HepG2 (cell line): ENCODE results near the gene FBXO24. TPM values are rescaled to one million over a fixed set of nuclear protein-coding genes. Genes with fewer than 3 reads are reported as not detected.
A peak's percentile ranks its signal among the peaks of the same experiment; 100 is the strongest.

Source experiments
- ASH2L ChIP-seq: fragments of 300-600, 200-600 bp; sonication (generic); IDR thresholded peaks from 2 replicates; pipeline ENCODE4 v1.7.0; 2017; ENCODE audit warnings: low read depth, mild to moderate bottlenecking, moderate library complexity, mixed read lengths, low read length; ENCODE audit not compliant: insufficient read length
- BATF2 ChIP-seq: sonication (generic); formaldehyde crosslinking; IDR thresholded peaks from 2 replicates; pipeline ENCODE4 v1.8.0; 2022; ENCODE audit warnings: mild to moderate bottlenecking, missing genetic modification reagents, moderate library complexity
- DR1 ChIP-seq: sonication (generic); formaldehyde crosslinking; IDR thresholded peaks from 2 replicates; pipeline ENCODE4 v1.8.0; 2021; ENCODE audit warnings: mild to moderate bottlenecking, missing genetic modification reagents, inconsistent platforms
- FOXM1 ChIP-seq: sonication (generic); formaldehyde crosslinking; IDR thresholded peaks from 2 replicates; pipeline ENCODE4 v1.5.0; 2020; ENCODE audit warnings: missing genetic modification reagents
- GTF3A ChIP-seq: sonication (generic); formaldehyde crosslinking; conservative IDR thresholded peaks from 2 replicates; pipeline ENCODE4 v1.4.0; 2020; ENCODE audit warnings: mild to moderate bottlenecking, missing genetic modification reagents
- IKZF5 ChIP-seq: IDR thresholded peaks from 2 replicates; pipeline ENCODE4 v1.6.1; 2018; ENCODE audit warnings: missing genetic modification reagents, mild to moderate bottlenecking, missing compliant biosample characterization
- KLF13 ChIP-seq: sonication (generic); formaldehyde crosslinking; IDR thresholded peaks from 2 replicates; pipeline ENCODE4 v1.4.0; 2020; ENCODE audit warnings: mild to moderate bottlenecking, missing genetic modification reagents
- LCORL ChIP-seq, 2 experiments: fragments of 450-650 bp in 1 of 2; sonication (generic) in 1 of 2; formaldehyde crosslinking in 1 of 2; IDR thresholded peaks; 2 replicates each; pipeline versions ENCODE4 v1.5.0 to v1.6.1; 2017 to 2020; ENCODE audit warnings: antibody characterized with exemption in 1 of 2, missing genetic modification reagents in 1 of 2
- MEIS2 ChIP-seq: sonication (generic); formaldehyde crosslinking; IDR thresholded peaks from 2 replicates; pipeline ENCODE4 v1.9.0; 2021; ENCODE audit warnings: mild to moderate bottlenecking, missing genetic modification reagents
- RAD51 ChIP-seq: fragments of 450-650 bp; IDR thresholded peaks from 2 replicates; pipeline ENCODE4 v1.6.1; 2016; ENCODE audit warnings: borderline replicate concordance
- RFXANK ChIP-seq: IDR thresholded peaks from 2 replicates; pipeline ENCODE4 v1.6.1; 2016
- SKI ChIP-seq: fragments of 450-650 bp; IDR thresholded peaks from one replicate; pipeline ENCODE4 v1.6.1; 2018; ENCODE audit warnings: mild to moderate bottlenecking; ENCODE audit not compliant: partially characterized antibody
- ZBTB2 ChIP-seq: sonication (generic); formaldehyde crosslinking; IDR thresholded peaks from 2 replicates; pipeline ENCODE4 v1.8.0; 2022; ENCODE audit warnings: low read depth, missing genetic modification reagents
- ZBTB20 ChIP-seq: sonication (generic); formaldehyde crosslinking; IDR thresholded peaks from 2 replicates; pipeline ENCODE4 v1.8.1; 2023; ENCODE audit warnings: missing genetic modification reagents, low read depth, mild to moderate bottlenecking, borderline replicate concordance
- ZIK1 ChIP-seq: sonication (generic); formaldehyde crosslinking; IDR thresholded peaks from 2 replicates; pipeline ENCODE4 v1.5.0; 2020; ENCODE audit warnings: mild to moderate bottlenecking, low read depth, missing genetic modification reagents, borderline replicate concordance
- ZNF205 ChIP-seq: IDR thresholded peaks from 2 replicates; pipeline ENCODE4 v1.6.1; 2018; ENCODE audit warnings: missing biosample characterization, missing genetic modification reagents
- ZNF644 ChIP-seq: IDR thresholded peaks from 2 replicates; pipeline ENCODE4 v1.6.1; 2016; ENCODE audit warnings: low read depth
- ZNF75D ChIP-seq: sonication (generic); formaldehyde crosslinking; IDR thresholded peaks from 2 replicates; pipeline ENCODE4 v1.8.1; 2023; ENCODE audit warnings: missing genetic modification reagents, mild to moderate bottlenecking, borderline replicate concordance
- ZNF761 ChIP-seq: sonication (generic); formaldehyde crosslinking; conservative IDR thresholded peaks from 2 replicates; pipeline ENCODE4 v1.4.0; 2020; ENCODE audit warnings: mild to moderate bottlenecking, missing genetic modification reagents
- ZNF83 ChIP-seq: sonication (generic); formaldehyde crosslinking; IDR thresholded peaks from 2 replicates; pipeline ENCODE4 v1.4.0; 2020; ENCODE audit warnings: missing genetic modification reagents, mild to moderate bottlenecking, borderline replicate concordance
- polyA plus RNA-seq, 8 experiments: library from polyadenylated mRNA; depleted of rRNA in 3 of 8; stranded (reverse) in 7 of 8; unstranded in 1 of 8; fragments of >200 nt; fragmentation: Illumina TruSeq in 4 of 8; extraction: Trizol in 4 of 8; gene quantifications; 2 replicates each; pipeline versions ENCODE4 v1.2.1 to v1.2.3, GENCODE V29; 2011 to 2016; ENCODE audit warnings: low read depth in 4 of 8, missing spikeins in 1 of 8, mixed read lengths in 1 of 8; ENCODE audit not compliant: insufficient read depth in 1 of 8
- total RNA-seq, 5 experiments: library from RNA; depleted of rRNA; stranded (reverse); fragments of >200 nt; fragmentation: Illumina TruSeq; extraction: Trizol; gene quantifications; 2 replicates each; pipeline ENCODE4 v1.2.3, GENCODE V29; 2016; ENCODE audit warnings: low read depth in 1 of 5
- TF ChIP-seq, protein P1 (sequence below): IDR thresholded peaks from 2 replicates; pipeline ENCODE4 v1.6.1; 2016; ENCODE audit warnings: missing biosample characterization, missing genetic modification reagents, low read depth
- TF ChIP-seq, protein P2 (sequence below): sonication (generic); formaldehyde crosslinking; IDR thresholded peaks from 2 replicates; pipeline ENCODE4 v1.4.0; 2020; ENCODE audit warnings: mild to moderate bottlenecking, missing genetic modification reagents, borderline replicate concordance

Gene FBXO24
- total and polyA plus RNA-seq, 2 of the 13 experiments (the other 11 are each of a cell fraction or from before 2014, with no cell fraction given): 0.20 to 0.55 TPM

- TF ChIP-seq, protein P1, sequence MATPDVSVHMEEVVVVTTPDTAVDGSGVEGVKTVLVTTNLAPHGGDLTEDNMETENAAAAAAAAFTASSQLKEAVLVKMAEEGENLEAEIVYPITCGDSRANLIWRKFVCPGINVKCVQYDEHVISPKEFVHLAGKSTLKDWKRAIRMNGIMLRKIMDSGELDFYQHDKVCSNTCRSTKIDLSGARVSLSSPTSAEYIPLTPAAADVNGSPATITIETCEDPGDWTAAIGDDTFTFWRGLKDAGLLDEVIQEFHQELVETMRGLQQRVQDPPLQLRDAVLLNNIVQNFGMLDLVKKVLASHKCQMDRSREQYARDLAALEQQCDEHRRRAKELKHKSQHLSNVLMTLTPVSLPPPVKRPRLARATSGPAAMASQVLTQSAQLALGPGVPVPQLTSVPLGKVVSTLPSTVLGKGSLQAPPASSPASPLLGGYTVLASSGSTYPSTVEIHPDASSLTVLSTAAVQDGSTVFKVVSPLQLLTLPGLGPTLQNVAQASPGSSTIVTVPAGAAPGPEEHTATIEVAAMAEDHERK (CRISPR knock-in tag): no peak
- TF ChIP-seq FOXM1 (CRISPR knock-in tag) (no peak), MEIS2 (CRISPR knock-in tag) (peak; percentile 86; the same call in 1 of the 2 replicates), KLF13 (CRISPR knock-in tag) (no peak), ZNF761 (no peak), ZIK1 (CRISPR knock-in tag) (no peak), ZBTB2 (no peak), IKZF5 (CRISPR knock-in tag) (peak; percentile 16; the same call in 1 of the 2 replicates), GTF3A (no peak), ZNF83 (CRISPR knock-in tag) (no peak), ZNF75D (no peak), ZNF644 (CRISPR knock-in tag) (no peak), DR1 (no peak), ZNF205 (CRISPR knock-in tag) (no peak; the same call in 1 of the 2 replicates), RFXANK (CRISPR knock-in tag) (no peak), BATF2 (CRISPR knock-in tag) (no peak), ZBTB20 (peak; percentile 56; the same call in 1 of the 2 replicates), SKI (no peak), RAD51 (no peak), LCORL (IDR thresholded peaks at IDR 0.05) (no peak), LCORL (CRISPR knock-in tag; IDR thresholded peaks at IDR 0.05) (no peak; the same call in 1 of the 2 replicates), ASH2L (peak; percentile 80)
- TF ChIP-seq, protein P2, sequence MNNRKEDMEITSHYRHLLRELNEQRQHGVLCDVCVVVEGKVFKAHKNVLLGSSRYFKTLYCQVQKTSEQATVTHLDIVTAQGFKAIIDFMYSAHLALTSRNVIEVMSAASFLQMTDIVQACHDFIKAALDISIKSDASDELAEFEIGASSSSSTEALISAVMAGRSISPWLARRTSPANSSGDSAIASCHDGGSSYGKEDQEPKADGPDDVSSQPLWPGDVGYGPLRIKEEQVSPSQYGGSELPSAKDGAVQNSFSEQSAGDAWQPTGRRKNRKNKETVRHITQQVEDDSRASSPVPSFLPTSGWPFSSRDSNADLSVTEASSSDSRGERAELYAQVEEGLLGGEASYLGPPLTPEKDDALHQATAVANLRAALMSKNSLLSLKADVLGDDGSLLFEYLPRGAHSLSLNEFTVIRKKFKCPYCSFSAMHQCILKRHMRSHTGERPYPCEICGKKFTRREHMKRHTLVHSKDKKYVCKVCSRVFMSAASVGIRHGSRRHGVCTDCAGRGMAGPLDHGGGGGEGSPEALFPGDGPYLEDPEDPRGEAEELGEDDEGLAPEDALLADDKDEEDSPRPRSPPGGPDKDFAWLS (CRISPR knock-in tag): no peak
Observed at GRCh38 chr7:100546129-100546925, 39.8 kb upstream of the FBXO24 start (continued).
